PC-3 (cell line): ENCODE measurements around the gene MYO10. TPM values are rescaled to one million over a fixed set of nuclear protein-coding genes. Genes with fewer than 3 reads are reported as not detected.

Source experiments
- ATAC-seq: fragments of 200-7000 bp; cut with Tn5 transposase; 2 replicates; pipeline ENCODE4 v1.9.1; 2020; ENCODE audit warnings: mild to moderate bottlenecking, moderate library complexity
- BruUV-seq: library from RNA; stranded (reverse); fragments of 400-500 nt; replicated peaks from 2 replicates; lab custom pipeline; 2021; lab: Mats Ljungman, UMichigan
- CTCF ChIA-PET: fragments of 300-600 bp; sonication (Branson Sonifier 250); formaldehyde crosslinking; loops from one replicate; lab custom pipeline; 2022; ENCODE audit warnings: antibody characterized with exemption; lab: Charles Lee
- POLR2A ChIA-PET: fragments of 300-600 bp; sonication (Branson Sonifier 250); formaldehyde crosslinking; loops from one replicate; lab custom pipeline; 2022; ENCODE audit warnings: antibody characterized with exemption; ENCODE audit not compliant: unreplicated experiment; lab: Charles Lee
- DNase-seq: peaks from one replicate; pipeline ENCODE4 v3.0.0-alpha.2; 2015
- H2AFZ ChIP-seq: fragments of 300-600 bp; sonication (generic); 2 replicates; pipeline ENCODE4 v1.6.0; 2016; ENCODE audit warnings: antibody characterized with exemption, low read length
- H3F3A ChIP-seq: fragments of 300-600 bp; sonication (generic); one replicate; pipeline ENCODE4 v1.6.0; 2017; ENCODE audit warnings: antibody characterized with exemption, low read length, control low read depth, mild to moderate bottlenecking; ENCODE audit not compliant: unreplicated experiment
- H3K27ac ChIP-seq: fragments of 300-600 bp; sonication (generic); 2 replicates; pipeline ENCODE4 v1.5.1; 2016; ENCODE audit warnings: mild to moderate bottlenecking, low read length
- H3K27me3 ChIP-seq: fragments of 300-600 bp; sonication (generic); 2 replicates; pipeline ENCODE4 v1.6.1; 2016; ENCODE audit warnings: low read length, mixed read lengths
- H3K36me3 ChIP-seq: fragments of 300-600 bp; sonication (generic); 2 replicates; pipeline ENCODE4 v1.6.1; 2016; ENCODE audit warnings: low read depth, mixed run types, low read length, mixed read lengths
- H3K4me1 ChIP-seq: fragments of 300-600 bp; sonication (generic); 2 replicates; pipeline ENCODE4 v1.5.1; 2016; ENCODE audit warnings: low read length; ENCODE audit not compliant: insufficient read depth
- H3K4me2 ChIP-seq: fragments of 300-600 bp; sonication (generic); 2 replicates; pipeline ENCODE4 v1.6.0; 2016; ENCODE audit warnings: low read length
- H3K4me3 ChIP-seq: fragments of 300-600 bp; sonication (generic); 2 replicates; pipeline ENCODE4 v1.5.1; 2016; ENCODE audit warnings: mild to moderate bottlenecking, low read length, mixed read lengths
- H3K79me2 ChIP-seq: fragments of 300-600 bp; sonication (generic); 2 replicates; pipeline ENCODE4 v1.6.1; 2017; ENCODE audit warnings: low read length, mixed read lengths
- H3K9ac ChIP-seq: fragments of 300-600 bp; sonication (generic); 2 replicates; pipeline ENCODE4 v1.6.0; 2016; ENCODE audit warnings: mild to moderate bottlenecking, low read length
- H3K9me2 ChIP-seq: fragments of 300-600 bp; sonication (generic); replicated peaks from 2 replicates; pipeline ENCODE4 v1.6.1; 2016; ENCODE audit warnings: mixed run types, low read length, mixed read lengths
- H3K9me3 ChIP-seq: fragments of 300-600 bp; sonication (generic); 2 replicates; pipeline ENCODE4 v1.6.1; 2016; ENCODE audit warnings: low read length, mixed read lengths
- H4K20me1 ChIP-seq: fragments of 300-600 bp; sonication (generic); 2 replicates; pipeline ENCODE4 v1.6.1; 2016; ENCODE audit warnings: low read length, mixed read lengths
- EZH2 ChIP-seq: fragments of 300-600 bp; sonication (generic); IDR thresholded peaks from one replicate; pipeline ENCODE4 v1.6.1; 2017; ENCODE audit warnings: antibody characterized with exemption, mild to moderate bottlenecking, low read length; ENCODE audit not compliant: unreplicated experiment
- EZH2phosphoT487 ChIP-seq: fragments of 300-600 bp; sonication (generic); IDR thresholded peaks from 2 replicates; pipeline ENCODE4 v1.6.1; 2018; ENCODE audit warnings: mild to moderate bottlenecking, antibody characterized with exemption, low read length, borderline replicate concordance
- intact Hi-C: fragments of 100-400 bp; cut with micrococcal nuclease; formaldehyde crosslinking; loops from 2 replicates; pipeline ENCODE4 v1.9.0; 2023
- total RNA-seq: library from RNA; depleted of rRNA; stranded (reverse); fragments of >200 nt; gene quantifications from 2 replicates; pipeline ENCODE4 v1.2.3, GENCODE V29; 2014
- TF ChIP-seq, protein P1 (sequence below): fragments of 300-600 bp; sonication (generic); conservative IDR thresholded peaks from 2 replicates; pipeline ENCODE4 v1.5.1; 2017; ENCODE audit warnings: antibody characterized with exemption, low read depth, mild to moderate bottlenecking, low read length

The MYO10 gene
- total RNA-seq, 1 experiment from 2014 or later: 52.3 TPM

DNA sequence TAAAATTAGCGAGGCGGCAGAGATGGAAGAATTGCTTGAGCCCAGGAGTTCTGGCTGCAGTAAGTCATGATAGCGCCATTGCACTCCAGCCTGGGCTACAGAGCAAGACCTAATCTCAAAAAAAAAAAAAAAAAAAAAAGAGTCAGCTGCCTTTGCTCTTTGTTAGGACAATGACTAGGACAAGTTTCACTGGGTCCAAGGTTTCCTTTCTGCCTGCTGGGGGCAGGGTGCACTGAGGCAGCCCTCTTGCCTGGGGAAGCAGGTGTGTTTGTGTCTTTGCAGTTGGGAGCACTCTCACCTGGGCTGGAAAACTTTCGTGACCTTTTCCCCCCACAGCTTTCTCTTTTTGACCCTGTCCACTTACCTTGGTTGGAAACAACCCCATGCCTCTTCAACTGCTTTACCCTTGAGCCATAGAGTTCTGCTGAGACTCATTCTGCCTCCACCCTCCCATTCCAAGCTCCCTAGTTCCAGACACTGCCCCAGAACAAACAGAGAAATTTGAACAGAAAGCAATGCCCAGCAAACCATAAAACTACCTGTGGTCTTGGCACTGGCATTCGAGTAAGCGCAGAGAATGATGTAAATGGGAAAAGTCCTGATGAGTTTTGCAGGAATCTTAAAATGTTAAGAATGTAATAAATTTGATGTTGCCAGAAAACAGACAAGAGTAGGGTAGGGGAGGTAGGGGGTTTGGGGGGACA is 17.0 kb upstream of the MYO10 start:
- Histone ChIP-seq H3K4me2 (peak overlapping the region; percentile 27), H2AFZ (peak overlapping the region; percentile 36; the same call in 1 of the 2 replicates), H3K27me3 (no peaks in the 10 kb centered on the region), H3K36me3 (no peaks in the 10 kb centered on the region), H3K4me3 (no peak overlapping the region), H3K4me1 (peaks cover 18% of the 10 kb centered on the region), H3K9ac (no peak overlapping the region), H3K79me2 (no peaks in the 10 kb centered on the region), H3K9me2 (no peaks in the 10 kb centered on the region), H3K27ac (peak overlapping the region; percentile 17; the same call in 1 of the 2 replicates), H3F3A (peaks cover 6% of the 10 kb centered on the region), H3K9me3 (no peaks in the 10 kb centered on the region), H4K20me1 (no peaks in the 10 kb centered on the region)
- CTCF ChIA-PET: no interaction called here
- ATAC-seq (no peak), DNase-seq (peak; percentile 53)
- TF ChIP-seq EZH2 (no peak), EZH2phosphoT487 (no peak)
- TF ChIP-seq, protein P1, sequence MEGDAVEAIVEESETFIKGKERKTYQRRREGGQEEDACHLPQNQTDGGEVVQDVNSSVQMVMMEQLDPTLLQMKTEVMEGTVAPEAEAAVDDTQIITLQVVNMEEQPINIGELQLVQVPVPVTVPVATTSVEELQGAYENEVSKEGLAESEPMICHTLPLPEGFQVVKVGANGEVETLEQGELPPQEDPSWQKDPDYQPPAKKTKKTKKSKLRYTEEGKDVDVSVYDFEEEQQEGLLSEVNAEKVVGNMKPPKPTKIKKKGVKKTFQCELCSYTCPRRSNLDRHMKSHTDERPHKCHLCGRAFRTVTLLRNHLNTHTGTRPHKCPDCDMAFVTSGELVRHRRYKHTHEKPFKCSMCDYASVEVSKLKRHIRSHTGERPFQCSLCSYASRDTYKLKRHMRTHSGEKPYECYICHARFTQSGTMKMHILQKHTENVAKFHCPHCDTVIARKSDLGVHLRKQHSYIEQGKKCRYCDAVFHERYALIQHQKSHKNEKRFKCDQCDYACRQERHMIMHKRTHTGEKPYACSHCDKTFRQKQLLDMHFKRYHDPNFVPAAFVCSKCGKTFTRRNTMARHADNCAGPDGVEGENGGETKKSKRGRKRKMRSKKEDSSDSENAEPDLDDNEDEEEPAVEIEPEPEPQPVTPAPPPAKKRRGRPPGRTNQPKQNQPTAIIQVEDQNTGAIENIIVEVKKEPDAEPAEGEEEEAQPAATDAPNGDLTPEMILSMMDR: no peak
- no TSS peak for BruUV-seq
- intact Hi-C loops: no loop called here
- POLR2A ChIA-PET: no interaction called here

DNA sequence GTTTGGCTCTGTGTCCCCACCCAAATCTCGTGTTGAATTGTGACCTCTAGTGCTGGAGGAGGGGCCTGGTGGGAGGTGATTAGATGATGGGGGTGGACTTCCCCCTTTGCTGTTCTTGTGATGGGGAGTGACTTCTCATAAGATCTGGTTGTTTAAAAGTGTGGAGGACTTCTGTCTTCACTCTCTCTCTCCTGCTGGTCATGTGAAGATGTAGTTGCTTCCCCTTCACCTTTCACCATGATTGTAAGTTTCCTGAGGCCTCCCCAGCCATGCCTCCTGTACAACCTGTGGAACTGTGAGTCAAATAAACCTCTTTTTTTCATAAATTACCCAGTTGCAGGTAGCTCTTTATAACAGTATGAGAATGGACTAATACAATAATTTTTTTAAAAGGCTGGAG is 10.6 kb upstream of the MYO10 start:
- ATAC-seq (no peak), DNase-seq (no peak)
- H3K9me2 ChIP-seq: no peaks in the 10 kb centered on the region
- TF ChIP-seq EZH2phosphoT487 (no peak), EZH2 (no peak)
- TF ChIP-seq, protein P1: no peak
- peaks cover 7% of the 10 kb centered on the region; the same call in 1 of the 2 replicates for H3K9me3 ChIP-seq
- H3K9ac ChIP-seq: no peak overlapping the region
- no peak overlapping the region for H3K4me2 ChIP-seq
- H4K20me1 ChIP-seq: no peaks in the 10 kb centered on the region
- H3K79me2 ChIP-seq: no peaks in the 10 kb centered on the region
- ChIA-PET CTCF (no interaction called here), POLR2A (no interaction called here)
- no peaks in the 10 kb centered on the region for H3F3A ChIP-seq
- H3K4me1 ChIP-seq: no peaks in the 10 kb centered on the region
- H2AFZ ChIP-seq: no peak overlapping the region
- BruUV-seq: no TSS peak
- no peaks in the 10 kb centered on the region for H3K36me3 ChIP-seq
- intact Hi-C loops: no loop called here
- H3K27me3 ChIP-seq: no peaks in the 10 kb centered on the region
- H3K4me3 ChIP-seq: no peak overlapping the region
- no peak overlapping the region for H3K27ac ChIP-seq
